DND-41 (cell line): ENCODE data around the gene CLTCL1.

ENCODE experiments used
- CTCF ChIP-seq: IDR thresholded peaks from 2 replicates; pipeline ENCODE4 v1.5.1; 2012; ENCODE audit warnings: borderline replicate concordance, low read length, moderate library complexity, mild to moderate bottlenecking; ENCODE audit not compliant: poor library complexity, severe bottlenecking; ENCODE audit errors: extremely low read depth
- EZH2 ChIP-seq: IDR thresholded peaks from 3 replicates; pipeline ENCODE4 v1.6.1; 2012; ENCODE audit warnings: borderline replicate concordance, low read depth, mild to moderate bottlenecking, moderate library complexity, low read length, inconsistent platforms; ENCODE audit not compliant: severe bottlenecking

DNA sequence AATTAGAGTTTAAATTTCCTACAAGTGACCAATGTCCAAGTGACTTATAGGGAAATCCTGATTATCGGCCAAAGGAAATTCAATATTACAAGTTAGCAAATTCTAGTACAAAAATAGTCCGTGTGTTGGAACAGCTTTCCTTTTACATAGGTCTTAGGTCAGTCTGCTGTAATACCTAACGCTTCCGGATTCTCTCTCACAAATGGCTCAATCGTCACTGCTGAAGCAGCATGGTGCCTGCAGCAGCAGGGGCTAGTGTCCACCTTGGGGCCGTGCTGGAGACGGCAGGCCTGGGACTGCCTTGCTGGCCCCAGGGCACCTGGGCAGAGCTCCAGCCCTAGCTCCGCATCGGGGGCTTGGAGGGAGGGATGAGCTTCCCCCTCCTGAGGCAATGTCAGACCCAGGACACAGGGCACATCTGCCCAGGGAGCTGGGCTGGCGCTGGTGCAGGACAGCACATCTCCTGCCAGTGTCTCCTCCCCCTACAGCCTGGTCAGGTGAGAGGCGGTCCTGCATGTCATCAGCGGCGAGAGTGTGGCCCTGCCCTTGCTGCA lies 39.4 kb upstream of the CLTCL1 start:
- TF ChIP-seq CTCF (no peak), EZH2 (no peak)
